Dermis microvascular lymphatic vessel endothelial cell (primary cell): ENCODE results near the gene DYDC1. TPM values are rescaled to one million over a fixed set of nuclear protein-coding genes. Genes with fewer than 3 reads are reported as not detected.

Experiments used
- total RNA-seq: library from RNA; depleted of rRNA; stranded (reverse); fragments of >200 nt; gene quantifications from 2 replicates; pipeline ENCODE4 v1.2.1, GENCODE V29; 2014

The DYDC1 gene
- total RNA-seq, 1 donor from 2014 or later = not detected

Other genes starting within 250 kb of the DYDC1 start
- gene PLAC9, start 224.0 kb downstream of the DYDC1 start, total RNA-seq = 0.63 and 3.7 TPM in 2 replicates
- 17.3 and 27.9 TPM in 2 replicates for gene ANXA11, start 151.2 kb downstream of the DYDC1 start, total RNA-seq
- not detected in 2 replicates for gene MAT1A, start 67.1 kb downstream of the DYDC1 start, total RNA-seq
- gene DYDC2, start within 50 bp of the DYDC1 start, total RNA-seq = 0.39 TPM in 1 of 2 replicates, not detected in the other
- gene PRXL2A, start 51.8 kb upstream of the DYDC1 start, total RNA-seq = 101 and 174 TPM in 2 replicates
- 49.9 and 96.0 TPM in 2 replicates for gene TSPAN14, start 97.6 kb upstream of the DYDC1 start, total RNA-seq
- gene SH2D4B, start 181.1 kb upstream of the DYDC1 start, total RNA-seq = under 0.01 and 0.13 TPM in 2 replicates